DMS53 treated with DMSO at 0.1 percent for 48 hours (cell line): ENCODE data around the gene DCK.

Source experiments
- DNase-seq: peaks from one replicate; lab custom pipeline; 2025; ENCODE audit not compliant: unreplicated experiment; lab: John Stamatoyannopoulos, UW

Gene DCK

GRCh38 chr4:70993181-70994068 lies at the start of gene DCK:
TSS of gene DCK (plus strand) at chr4:70993649. CDS start at chr4:70993836, 187 bp downstream.
- peak; percentile 74 for DNase-seq

- peak; percentile 2 for DNase-seq
These were observed 48.4 kb upstream of the DCK start for GRCh38 chr4:70945046-70945445.

GRCh38 chr4:70945452-70946055 lies 47.9 kb upstream of the DCK start:
- DNase-seq, result no peak

GRCh38 chr4:70946939-70947338 lies 46.5 kb upstream of the DCK start:
- no peak for DNase-seq

GRCh38 chr4:70948665-70949260 lies 44.7 kb upstream of the DCK start:
- no peak for DNase-seq

- DNase-seq, result no peak
These were observed 39.4 kb upstream of the DCK start for GRCh38 chr4:70954032-70954431.

GRCh38 chr4:70956549-70957210 lies 36.8 kb upstream of the DCK start:
- no peak for DNase-seq

GRCh38 chr4:70958681-70959080 lies 34.8 kb upstream of the DCK start:
- no peak for DNase-seq

- DNase-seq, result no peak
These were observed 24.4 kb upstream of the DCK start for GRCh38 chr4:70969076-70969475.

GRCh38 chr4:70976252-70976651 lies 17.2 kb upstream of the DCK start:
- no peak for DNase-seq

- no peak for DNase-seq
These were observed 13.9 kb upstream of the DCK start for GRCh38 chr4:70979445-70980008.

GRCh38 chr4:70980196-70980595 lies 13.3 kb upstream of the DCK start:
- DNase-seq, result no peak

- DNase-seq, result no peak
These were observed 9.3 kb upstream of the DCK start for GRCh38 chr4:70984106-70984505.

GRCh38 chr4:70984589-70984988 lies 8.9 kb upstream of the DCK start:
- DNase-seq, result no peak

- DNase-seq, result no peak
These were observed 1.9 kb upstream of the DCK start for GRCh38 chr4:70991596-70991995.

- DNase-seq, result no peak
These were observed 1.0 kb upstream of the DCK start for GRCh38 chr4:70992391-70992881.

- DNase-seq, result no peak
These were observed 569 bp downstream of the DCK start for GRCh38 chr4:70994069-70994366.

- DNase-seq, result no peak
These were observed 1.1 kb downstream of the DCK start for GRCh38 chr4:70994387-70995099.

- no peak for DNase-seq
These were observed 2.5 kb downstream of the DCK start for GRCh38 chr4:70996018-70996360.

- DNase-seq, result no peak
These were observed 3.6 kb downstream of the DCK start for GRCh38 chr4:70997036-70997435.

- DNase-seq, result no peak
These were observed 4.1 kb downstream of the DCK start for GRCh38 chr4:70997546-70997945.
